ENCODE data around the gene GOLGA3.

DNA sequence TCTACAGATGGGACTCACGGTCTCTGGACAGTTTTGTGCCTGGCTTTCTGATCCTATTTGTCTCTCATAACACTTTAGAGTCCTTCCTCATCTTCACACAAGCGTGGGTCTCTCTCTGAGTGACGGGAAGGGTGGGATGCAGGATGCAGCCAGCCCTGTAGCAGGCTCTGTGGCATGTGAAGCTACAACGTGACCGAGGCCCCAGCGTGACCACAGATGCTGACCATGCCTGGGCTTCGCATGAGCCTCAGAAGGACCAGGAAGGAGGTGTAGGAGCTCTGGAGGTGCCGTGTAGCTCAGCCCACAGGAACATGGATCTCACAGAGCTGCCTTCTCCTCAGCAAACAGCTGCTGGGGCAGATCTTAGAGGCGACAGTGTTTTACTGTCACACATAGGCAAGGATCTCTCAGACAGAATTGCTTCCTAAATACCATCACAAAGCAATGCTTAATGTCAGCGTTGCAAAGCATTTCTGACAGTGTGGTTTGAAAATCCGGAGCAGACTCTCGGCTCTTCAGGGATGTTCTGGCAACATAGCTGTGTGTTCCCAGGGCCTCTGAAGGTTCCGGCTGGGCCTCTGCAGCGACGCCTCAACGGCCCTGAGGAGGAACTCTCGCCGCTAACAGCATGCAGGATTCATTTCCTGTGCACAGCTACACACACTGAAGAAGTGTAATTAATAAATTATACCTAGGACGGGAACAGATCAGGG, 88.9 kb downstream of the GOLGA3 start:
- TF ChIP-seq POLR2A (IDR thresholded peaks at IDR 0.05) = no peak
- TF ChIP-seq, protein P1, sequence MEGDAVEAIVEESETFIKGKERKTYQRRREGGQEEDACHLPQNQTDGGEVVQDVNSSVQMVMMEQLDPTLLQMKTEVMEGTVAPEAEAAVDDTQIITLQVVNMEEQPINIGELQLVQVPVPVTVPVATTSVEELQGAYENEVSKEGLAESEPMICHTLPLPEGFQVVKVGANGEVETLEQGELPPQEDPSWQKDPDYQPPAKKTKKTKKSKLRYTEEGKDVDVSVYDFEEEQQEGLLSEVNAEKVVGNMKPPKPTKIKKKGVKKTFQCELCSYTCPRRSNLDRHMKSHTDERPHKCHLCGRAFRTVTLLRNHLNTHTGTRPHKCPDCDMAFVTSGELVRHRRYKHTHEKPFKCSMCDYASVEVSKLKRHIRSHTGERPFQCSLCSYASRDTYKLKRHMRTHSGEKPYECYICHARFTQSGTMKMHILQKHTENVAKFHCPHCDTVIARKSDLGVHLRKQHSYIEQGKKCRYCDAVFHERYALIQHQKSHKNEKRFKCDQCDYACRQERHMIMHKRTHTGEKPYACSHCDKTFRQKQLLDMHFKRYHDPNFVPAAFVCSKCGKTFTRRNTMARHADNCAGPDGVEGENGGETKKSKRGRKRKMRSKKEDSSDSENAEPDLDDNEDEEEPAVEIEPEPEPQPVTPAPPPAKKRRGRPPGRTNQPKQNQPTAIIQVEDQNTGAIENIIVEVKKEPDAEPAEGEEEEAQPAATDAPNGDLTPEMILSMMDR (IDR thresholded peaks at IDR 0.05) = no peak

All from esophagus squamous epithelium (tissue), 4 donors.